C4-2B (cell line): ENCODE measurements around the gene TMEM143.

Experiments
- CTCF ChIP-seq: fragments of 450-650 bp; conservative IDR thresholded peaks from 2 replicates; pipeline ENCODE4 v1.5.1; 2017; ENCODE audit warnings: mild to moderate bottlenecking
- ZFX ChIP-seq: fragments of 450-650 bp; IDR thresholded peaks from 2 replicates; pipeline ENCODE4 v1.6.1; 2017

DNA sequence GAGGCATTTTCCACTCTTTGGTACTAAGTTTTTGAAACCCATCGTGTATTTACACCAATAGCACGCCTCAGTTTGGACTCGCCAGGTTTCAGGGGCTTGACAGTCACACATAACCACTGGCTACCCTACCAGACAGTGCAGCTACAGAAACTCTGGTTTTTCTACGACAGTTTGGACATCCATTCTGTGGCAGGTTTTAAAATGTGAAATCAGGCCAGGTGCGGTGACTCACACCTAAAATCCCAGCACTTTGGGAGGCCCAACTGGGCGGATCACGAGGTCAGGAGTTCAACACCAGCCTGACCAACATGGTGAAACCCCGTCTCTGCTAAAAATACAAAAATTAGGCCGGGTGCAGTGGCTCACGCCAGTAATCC lies 14.4 kb upstream of the TMEM143 start:
- TF ChIP-seq CTCF: no peak
- TF ChIP-seq ZFX: no peak
